Stimulated activated CD8-positive, alpha-beta memory T cell treated with anti-CD3 and anti-CD28 coated beads, Interleukin-15, amount 100 ng/mL, for 48 hours (primary cell): ENCODE measurements around the gene RPL3.

Experiments used
- DNase-seq, 2 donors: peaks; one replicate each; pipeline ENCODE4 v3.0.0-alpha.2; 2020; ENCODE audit warnings: low read depth in 2 of 2

Gene RPL3

GRCh38 chr22:39263626-39264348 is 55.6 kb downstream of the RPL3 start:
- no peak for DNase-seq
